H9 (cell line): Measurements from ENCODE around the gene MGST2. TPM values are rescaled to one million over a fixed set of nuclear protein-coding genes. Genes with fewer than 3 reads are reported as not detected.

Experiments used
- DNase-seq: peaks from one replicate; pipeline ENCODE4 v3.0.0-alpha.2; 2017
- H2AFZ ChIP-seq: one replicate; pipeline ENCODE4 v1.6.1; 2013; ENCODE audit warnings: mild to moderate bottlenecking, low read length, control low read depth, moderate library complexity
- H2AK5ac ChIP-seq: 2 replicates; pipeline ENCODE4 v1.6.1; 2013; ENCODE audit warnings: low read length, control low read depth, mixed read lengths; ENCODE audit not compliant: insufficient read length
- H2BK120ac ChIP-seq: one replicate; pipeline ENCODE4 v1.6.1; 2013; ENCODE audit warnings: low read depth, mild to moderate bottlenecking, low read length, control low read depth, inconsistent platforms; ENCODE audit not compliant: poor library complexity, severe bottlenecking
- H2BK12ac ChIP-seq: 2 replicates; pipeline ENCODE4 v1.6.1; 2013; ENCODE audit warnings: low read length, control low read depth, mixed read lengths, low read depth; ENCODE audit not compliant: insufficient read length
- H2BK15ac ChIP-seq: 2 replicates; pipeline ENCODE4 v1.6.1; 2013; ENCODE audit warnings: low read depth, low read length, control low read depth
- H2BK20ac ChIP-seq: one replicate; pipeline ENCODE4 v1.6.1; 2013; ENCODE audit warnings: low read depth, mild to moderate bottlenecking, low read length, control low read depth, inconsistent platforms; ENCODE audit not compliant: poor library complexity, severe bottlenecking
- H2BK5ac ChIP-seq: 2 replicates; pipeline ENCODE4 v1.6.1; 2013; ENCODE audit warnings: low read length, control low read depth, mixed read lengths; ENCODE audit not compliant: insufficient read length
- H3K14ac ChIP-seq: 2 replicates; pipeline ENCODE4 v1.6.1; 2013; ENCODE audit warnings: low read length, control low read depth; ENCODE audit not compliant: insufficient read depth
- H3K18ac ChIP-seq: 2 replicates; pipeline ENCODE4 v1.6.1; 2013; ENCODE audit warnings: low read depth, mild to moderate bottlenecking, mixed read lengths, low read length, control low read depth; ENCODE audit not compliant: insufficient read length
- H3K23ac ChIP-seq: 2 replicates; pipeline ENCODE4 v1.6.1; 2013; ENCODE audit warnings: low read length, control low read depth, mixed read lengths, low read depth; ENCODE audit not compliant: insufficient read length
- H3K23me2 ChIP-seq: 2 replicates; pipeline ENCODE4 v1.6.1; 2013; ENCODE audit warnings: low read depth, mild to moderate bottlenecking, mixed read lengths, low read length, control low read depth; ENCODE audit not compliant: insufficient read length, poor library complexity, severe bottlenecking
- H3K27ac ChIP-seq: 2 replicates; pipeline ENCODE4 v1.5.1; 2013; ENCODE audit warnings: low read length, control low read depth, mixed read lengths, low read depth; ENCODE audit not compliant: insufficient read length
- H3K27me3 ChIP-seq: 2 replicates; pipeline ENCODE4 v1.6.1; 2013; ENCODE audit warnings: low read length, control low read depth, inconsistent platforms; ENCODE audit not compliant: insufficient read depth
- H3K4ac ChIP-seq: 2 replicates; pipeline ENCODE4 v1.6.1; 2013; ENCODE audit warnings: low read depth, mild to moderate bottlenecking, control low read depth, inconsistent platforms, low read length, moderate library complexity
- H3K4me1 ChIP-seq: 2 replicates; pipeline ENCODE4 v1.6.1; 2013; ENCODE audit warnings: low read length, control low read depth, inconsistent platforms; ENCODE audit not compliant: insufficient read depth
- H3K4me2 ChIP-seq: 2 replicates; pipeline ENCODE4 v1.6.1; 2013; ENCODE audit warnings: low read length, control low read depth, mixed read lengths; ENCODE audit not compliant: insufficient read length, insufficient read depth
- H3K56ac ChIP-seq: 2 replicates; pipeline ENCODE4 v1.6.1; 2013; ENCODE audit warnings: low read depth, mild to moderate bottlenecking, mixed read lengths, low read length, control low read depth; ENCODE audit not compliant: insufficient read length
- H3K79me1 ChIP-seq: 2 replicates; pipeline ENCODE4 v1.6.1; 2013; ENCODE audit warnings: low read depth, mild to moderate bottlenecking, moderate library complexity, low read length, control low read depth, inconsistent platforms; ENCODE audit not compliant: insufficient read depth, poor library complexity, severe bottlenecking
- H3K79me2 ChIP-seq: 2 replicates; pipeline ENCODE4 v1.6.1; 2013; ENCODE audit warnings: low read length, control low read depth, inconsistent platforms; ENCODE audit not compliant: insufficient read depth
- H3K9ac ChIP-seq: 2 replicates; pipeline ENCODE4 v1.6.1; 2013; ENCODE audit warnings: low read length, control low read depth, mixed read lengths; ENCODE audit not compliant: insufficient read length; ENCODE audit errors: extremely low read depth
- H3K9me3 ChIP-seq: one replicate; pipeline ENCODE4 v1.6.1; 2013; ENCODE audit warnings: low read depth, low read length, inconsistent platforms; ENCODE audit not compliant: control insufficient read depth
- H3T11ph ChIP-seq: one replicate; pipeline ENCODE4 v1.6.1; 2013; ENCODE audit warnings: mild to moderate bottlenecking, low read length, control low read depth, inconsistent platforms
- H4K20me1 ChIP-seq: one replicate; pipeline ENCODE4 v1.6.1; 2013; ENCODE audit not compliant: control insufficient read depth, insufficient read length, insufficient read depth
- H4K5ac ChIP-seq: 2 replicates; pipeline ENCODE4 v1.6.1; 2013; ENCODE audit warnings: low read depth, mild to moderate bottlenecking, mixed read lengths, low read length, control low read depth; ENCODE audit not compliant: insufficient read length
- H4K8ac ChIP-seq: replicated peaks from 2 replicates; pipeline ENCODE4 v1.6.1; 2013; ENCODE audit warnings: low read length, control low read depth, mixed read lengths, low read depth; ENCODE audit not compliant: insufficient read length
- H4K91ac ChIP-seq: 2 replicates; pipeline ENCODE4 v1.6.1; 2013; ENCODE audit warnings: low read depth, mild to moderate bottlenecking, moderate library complexity, mixed read lengths, low read length, control low read depth; ENCODE audit not compliant: insufficient read length
- H3K27ac Mint-ChIP-seq, 3 experiments: 2 replicates in 2 of 3; 3 replicates in 1 of 3; pipeline ENCODE4 v1.8.0; 2020 to 2021; ENCODE audit warnings: mixed read lengths in 3 of 3, mild to moderate bottlenecking in 1 of 3, moderate library complexity in 1 of 3
- H3K27me3 Mint-ChIP-seq: 2 replicates; pipeline ENCODE4 v1.8.0; 2021; ENCODE audit warnings: low read depth, mild to moderate bottlenecking, moderate library complexity, mixed read lengths
- H3K36me3 Mint-ChIP-seq, 3 experiments: 2 replicates in 2 of 3; 3 replicates in 1 of 3; pipeline ENCODE4 v1.8.0; 2020 to 2021; ENCODE audit warnings: low read depth in 3 of 3, mixed read lengths in 3 of 3; ENCODE audit not compliant: insufficient read depth in 1 of 3
- H3K4me1 Mint-ChIP-seq, 2 experiments: 2 replicates each; pipeline ENCODE4 v1.8.0; 2020; ENCODE audit warnings: mixed read lengths in 2 of 2
- H3K4me3 Mint-ChIP-seq, 2 experiments: 2 replicates in 1 of 2; 3 replicates in 1 of 2; pipeline ENCODE4 v1.8.0; 2020 to 2021; ENCODE audit warnings: mild to moderate bottlenecking in 2 of 2, mixed read lengths in 2 of 2, moderate library complexity in 1 of 2
- H3K9me3 Mint-ChIP-seq, 2 experiments: 2 replicates in 1 of 2; 3 replicates in 1 of 2; pipeline ENCODE4 v1.8.0; 2020; ENCODE audit warnings: mild to moderate bottlenecking in 2 of 2, mixed read lengths in 2 of 2, moderate library complexity in 1 of 2
- CTCF ChIP-seq: fragments of 200-600 bp; sonication (generic); conservative IDR thresholded peaks from 3 replicates; pipeline ENCODE4 v1.8.0; 2021; ENCODE audit warnings: antibody characterized with exemption, mild to moderate bottlenecking
- WGBS: extraction: QIAGEN DNeasy Blood & Tissue Kit; methylation state at CpG from one replicate; pipeline ENCODE4 v1.1.7; 2013; ENCODE audit warnings: missing lambda C conversion rate, low lambda C conversion rate, mixed read lengths; ENCODE audit not compliant: insufficient read length; ENCODE audit errors: extremely low coverage; 5-methylcytosine and 5-hydroxymethylcytosine counted together
- total RNA-seq: library from RNA; stranded (reverse); gene quantifications from 2 replicates; pipeline ENCODE4 v1.2.1, GENCODE V29; 2021

MGST2 gene
- total RNA-seq, 1 experiment from 2014 or later = 6.4 TPM

GRCh38 chr4:139643042-139643895, 22.4 kb upstream of the MGST2 start:
- Histone ChIP-seq H2BK120ac (no peak overlapping the region), H3K79me2 (no peaks in the 10 kb centered on the region), H3K18ac (no peak overlapping the region), H3K23ac (no peak overlapping the region), H3K9me3 (no peaks in the 10 kb centered on the region), H2BK5ac (no peak overlapping the region), H2AFZ (no peak overlapping the region), H2BK20ac (no peak overlapping the region), H3T11ph (no peak overlapping the region), H4K8ac (no peak overlapping the region), H4K20me1 (no peaks in the 10 kb centered on the region), H4K5ac (no peak overlapping the region), H3K23me2 (no peaks in the 10 kb centered on the region), H3K4me2 (no peak overlapping the region), H2BK12ac (no peak overlapping the region), H3K27me3 (no peaks in the 10 kb centered on the region), H3K14ac (no peak overlapping the region), H3K27ac (no peak overlapping the region), H4K91ac (no peak overlapping the region), H2BK15ac (no peak overlapping the region), H3K4ac (no peak overlapping the region), H3K79me1 (no peaks in the 10 kb centered on the region), H2AK5ac (no peak overlapping the region), H3K9ac (no peak overlapping the region), H3K4me1 (no peaks in the 10 kb centered on the region; the same call in 1 of the 2 replicates), H3K56ac (no peak overlapping the region)
- H3K4me3 Mint-ChIP-seq = no peak overlapping the region
- WGBS = no CpG with 5 or more reads among the region's 11 CpGs
- peaks cover 3 to 4% of the 10 kb centered on the region in 2 experiments; a peak in 2 of 4 replicates for H3K4me1 Mint-ChIP-seq
- H3K9me3 Mint-ChIP-seq = peaks cover 6 to 7% of the 10 kb centered on the region in 2 experiments; a peak in 3 of 5 replicates
- no peak for TF ChIP-seq CTCF
- H3K27me3 Mint-ChIP-seq = peaks cover 27% of the 10 kb centered on the region
- no peak for DNase-seq
- peaks cover 0 to 9% (median 4%) of the 10 kb centered on the region in 3 experiments; a peak in 5 of 7 replicates for H3K36me3 Mint-ChIP-seq
- peak overlapping the region in 1 of 3 experiments; percentile 10; a peak in 1 of 7 replicates for H3K27ac Mint-ChIP-seq
